GM18907 (cell line): ENCODE measurements around the gene FGF21.
"Not testable (repeated sequence)": the region's sequence is repeated elsewhere in the genome, so short reads cannot be mapped to it uniquely, and the experiment has no call there.

ENCODE experiments used
- ATAC-seq: cut with Tn5 transposase; IDR thresholded peaks from one replicate; pipeline ENCODE4 v1.9.1; 2021; ENCODE audit warnings: mild to moderate bottlenecking, moderate library complexity; ENCODE audit not compliant: unreplicated experiment

FGF21 gene

DNA sequence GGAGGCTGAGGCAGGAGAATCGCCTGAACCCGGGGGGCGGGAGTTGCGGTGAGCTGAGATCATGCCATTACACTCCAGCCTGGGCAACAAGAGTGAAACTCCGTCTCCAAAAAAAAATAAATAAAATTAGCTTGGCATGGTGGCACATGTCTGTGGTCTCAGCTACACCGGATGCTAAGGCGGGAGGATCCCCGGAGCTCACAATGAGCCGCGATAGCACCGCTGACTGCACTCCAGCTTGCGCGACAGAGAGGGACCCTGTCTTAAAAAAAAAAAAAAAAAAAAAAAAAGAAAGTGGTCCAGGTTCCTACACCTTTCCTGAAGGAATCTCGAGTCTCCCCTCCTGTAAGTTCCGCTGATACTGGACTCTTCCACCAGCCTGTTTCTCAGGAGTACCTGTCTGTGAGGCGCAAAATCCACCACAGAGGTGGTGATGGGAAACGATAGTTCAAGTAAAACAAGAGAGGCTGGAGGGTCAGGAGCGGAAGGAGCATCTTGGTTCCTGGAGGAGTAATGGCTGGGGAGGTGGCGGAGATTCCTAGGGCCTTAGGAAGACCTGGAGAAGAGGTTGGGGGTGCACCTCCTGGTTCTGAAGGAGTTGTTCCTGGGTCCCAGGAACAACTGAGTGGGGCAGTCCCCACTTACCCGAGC is 3.4 kb upstream of the FGF21 start:
- no peak for ATAC-seq

DNA sequence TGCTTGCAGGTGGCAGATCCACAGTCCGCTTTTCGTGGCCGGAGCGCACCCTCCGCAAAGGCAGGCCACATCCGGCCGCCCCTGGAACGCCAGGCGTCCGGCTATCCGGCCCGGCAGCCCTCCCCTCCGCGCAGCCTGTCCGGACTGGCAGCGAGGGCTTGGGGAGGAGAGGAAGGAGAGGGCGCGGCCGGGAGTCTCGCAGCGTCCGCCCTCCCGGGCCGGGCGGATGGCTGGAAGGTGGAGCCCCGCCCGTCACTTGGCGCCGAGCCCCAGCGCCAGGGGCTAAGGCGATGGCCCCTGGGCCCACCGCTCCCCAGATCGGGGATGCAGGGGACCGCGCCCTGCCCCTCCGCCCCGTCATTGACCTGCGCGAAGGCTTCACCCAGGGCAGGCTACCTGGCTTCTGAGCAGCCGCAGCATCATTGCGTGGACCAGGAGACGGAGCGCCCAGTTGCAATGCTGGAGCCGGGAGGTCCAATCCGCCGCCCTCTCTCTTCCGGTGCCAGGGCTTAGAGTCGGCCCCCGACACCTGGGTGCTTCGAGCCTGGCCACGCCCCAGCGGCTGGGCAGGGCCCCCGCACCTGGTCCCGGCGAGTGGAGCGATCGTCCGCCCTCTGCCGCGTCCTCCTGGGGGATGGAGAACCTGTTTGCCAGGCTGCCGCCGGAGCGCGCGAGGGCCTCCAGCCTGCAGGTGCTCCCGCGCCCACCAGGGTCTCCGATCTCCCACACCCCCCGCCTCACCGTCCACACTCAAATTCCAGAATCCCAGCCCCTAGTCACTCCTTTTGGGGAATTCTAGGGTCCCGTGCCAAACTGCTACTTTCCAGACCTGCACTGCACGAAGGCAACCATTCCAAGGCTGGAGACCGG is 2.6 kb upstream of the FGF21 start, which contains the start of gene FUT1:
TSS of gene FUT1 (minus strand) at position 146 of the 870 bp plus-strand sequence. CDS start 1,360 bp downstream, outside the sequence.
- no peak for ATAC-seq

DNA sequence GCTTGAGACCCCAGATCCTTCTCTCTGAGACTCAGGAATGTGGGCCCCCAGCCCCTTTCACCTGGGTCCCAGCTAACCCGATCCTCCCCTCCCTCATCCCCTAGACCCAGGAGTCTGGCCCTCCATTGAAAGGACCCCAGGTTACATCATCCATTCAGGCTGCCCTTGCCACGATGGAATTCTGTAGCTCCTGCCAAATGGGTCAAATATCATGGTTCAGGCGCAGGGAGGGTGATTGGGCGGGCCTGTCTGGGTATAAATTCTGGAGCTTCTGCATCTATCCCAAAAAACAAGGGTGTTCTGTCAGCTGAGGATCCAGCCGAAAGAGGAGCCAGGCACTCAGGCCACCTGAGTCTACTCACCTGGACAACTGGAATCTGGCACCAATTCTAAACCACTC is 463 bp downstream of the FGF21 start:
- no peak for ATAC-seq

DNA sequence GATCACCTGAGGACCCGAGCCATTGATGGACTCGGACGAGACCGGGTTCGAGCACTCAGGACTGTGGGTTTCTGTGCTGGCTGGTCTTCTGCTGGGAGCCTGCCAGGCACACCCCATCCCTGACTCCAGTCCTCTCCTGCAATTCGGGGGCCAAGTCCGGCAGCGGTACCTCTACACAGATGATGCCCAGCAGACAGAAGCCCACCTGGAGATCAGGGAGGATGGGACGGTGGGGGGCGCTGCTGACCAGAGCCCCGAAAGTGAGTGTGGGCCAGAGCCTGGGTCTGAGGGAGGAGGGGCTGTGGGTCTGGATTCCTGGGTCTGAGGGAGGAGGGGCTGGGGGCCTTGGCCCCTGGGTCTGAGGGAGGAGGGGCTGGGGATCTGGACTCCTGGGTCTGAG is 888 bp downstream of the FGF21 start:
- no peak for ATAC-seq

DNA sequence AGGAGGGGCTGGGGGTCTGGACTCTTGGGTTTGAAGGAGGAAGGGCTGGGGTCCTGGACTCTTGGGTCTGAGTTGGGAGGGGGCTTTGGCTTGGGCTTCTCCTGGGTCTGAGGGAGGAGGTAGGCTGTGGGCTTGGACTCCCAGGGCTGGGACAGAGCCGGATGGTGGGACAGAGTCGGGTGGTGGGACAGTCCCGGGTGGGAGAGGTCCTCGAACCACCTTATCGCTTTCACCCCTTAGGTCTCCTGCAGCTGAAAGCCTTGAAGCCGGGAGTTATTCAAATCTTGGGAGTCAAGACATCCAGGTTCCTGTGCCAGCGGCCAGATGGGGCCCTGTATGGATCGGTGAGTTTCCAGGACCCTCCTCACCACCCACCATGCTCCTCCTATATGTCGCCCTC is 1.4 kb downstream of the FGF21 start:
- ATAC-seq, result no peak

DNA sequence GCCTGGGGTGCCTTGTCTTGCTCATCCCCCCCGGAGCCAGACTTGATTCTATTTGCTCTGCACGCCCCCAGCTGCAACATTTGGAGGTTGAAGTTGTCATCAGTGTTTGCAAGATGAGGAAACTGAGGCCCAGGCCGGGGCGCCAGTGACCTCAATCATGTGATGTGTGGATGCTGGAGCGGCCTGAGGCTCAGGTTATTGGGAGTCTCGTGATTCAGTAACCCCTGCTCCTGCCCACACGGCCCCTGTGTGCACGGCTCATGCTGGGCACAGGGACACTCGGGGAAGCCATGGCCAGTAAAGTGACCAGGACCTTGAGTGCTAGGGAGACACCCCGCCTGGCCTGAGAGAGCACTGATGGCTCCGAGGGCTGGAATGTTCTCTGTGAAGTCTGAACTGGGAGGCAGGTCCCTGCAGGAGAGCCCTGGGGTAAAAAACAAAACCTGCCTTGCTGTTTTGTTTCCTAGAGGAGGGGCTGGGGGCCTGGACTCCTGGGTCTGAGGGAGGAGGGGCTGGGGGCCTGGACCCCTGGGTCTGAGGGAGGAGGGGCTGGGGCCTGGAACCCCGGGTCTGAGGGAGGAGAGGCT is 1.9 kb downstream of the FGF21 start:
- no peak for ATAC-seq

DNA sequence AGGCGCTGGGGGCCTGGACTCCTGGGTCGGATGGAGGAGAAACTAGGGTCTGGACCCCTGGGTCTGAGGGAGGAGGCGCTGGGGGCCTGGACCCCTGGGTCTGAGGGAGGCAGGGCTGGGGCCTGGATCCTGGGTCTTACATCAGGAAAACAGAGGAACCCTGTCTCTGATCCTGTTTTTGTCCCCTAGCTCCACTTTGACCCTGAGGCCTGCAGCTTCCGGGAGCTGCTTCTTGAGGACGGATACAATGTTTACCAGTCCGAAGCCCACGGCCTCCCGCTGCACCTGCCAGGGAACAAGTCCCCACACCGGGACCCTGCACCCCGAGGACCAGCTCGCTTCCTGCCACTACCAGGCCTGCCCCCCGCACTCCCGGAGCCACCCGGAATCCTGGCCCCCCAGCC is 2.4 kb downstream of the FGF21 start:
- ATAC-seq, result no peak

DNA sequence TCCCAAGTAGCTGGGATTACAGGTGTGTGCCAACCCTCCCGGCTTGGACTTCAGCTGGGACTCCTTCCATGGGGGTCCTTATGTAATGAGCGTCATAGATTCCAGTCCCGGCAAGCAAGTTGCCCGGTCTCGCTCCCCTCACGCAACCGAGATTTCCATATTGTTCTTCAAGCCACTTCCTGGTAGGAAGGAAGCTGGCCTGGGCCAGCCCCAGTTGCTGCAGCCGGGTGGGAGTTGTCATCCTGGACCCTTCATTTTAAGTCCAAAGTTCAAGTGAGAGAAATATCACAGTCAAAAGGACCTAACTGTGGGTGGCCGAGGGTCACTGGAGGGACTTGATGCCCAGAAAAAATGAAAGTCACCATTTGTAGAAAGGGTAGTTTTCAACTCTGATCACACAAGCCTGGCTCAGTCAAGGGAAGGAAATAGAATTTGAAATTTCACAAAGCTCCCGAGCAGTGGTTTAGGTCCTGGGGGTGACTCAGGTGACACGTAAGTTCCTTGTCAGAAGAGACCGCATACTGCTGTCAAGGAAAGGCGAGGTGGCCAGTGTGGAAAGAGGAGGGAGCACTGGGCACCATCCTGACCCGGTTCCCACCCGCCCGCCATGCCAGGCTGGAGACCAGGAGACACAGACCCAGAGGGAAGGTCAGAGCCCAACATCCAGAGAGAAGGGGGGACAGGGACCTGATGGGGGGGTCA is 5.3 kb downstream of the FGF21 start:
- no peak for ATAC-seq

DNA sequence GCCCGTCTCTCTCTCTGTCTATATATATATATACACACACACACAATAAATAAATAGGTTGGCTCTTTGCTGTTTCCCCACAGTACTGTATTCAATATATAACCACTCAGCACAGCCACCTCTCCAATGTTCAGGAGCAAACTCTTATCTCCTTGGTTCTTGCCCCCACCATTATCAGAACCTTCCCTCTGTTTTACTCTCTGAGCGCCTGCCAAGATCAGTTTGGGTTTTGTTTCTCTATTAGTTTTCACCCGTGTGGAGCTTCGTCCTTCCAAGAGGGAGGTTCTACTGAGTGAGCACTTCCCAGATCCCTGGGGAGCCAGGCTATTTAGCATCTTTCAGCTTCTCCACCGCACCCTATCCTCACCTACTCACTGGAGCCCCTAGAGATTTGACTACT is 10.5 kb downstream of the FGF21 start:
- not testable (repeated sequence) for ATAC-seq

DNA sequence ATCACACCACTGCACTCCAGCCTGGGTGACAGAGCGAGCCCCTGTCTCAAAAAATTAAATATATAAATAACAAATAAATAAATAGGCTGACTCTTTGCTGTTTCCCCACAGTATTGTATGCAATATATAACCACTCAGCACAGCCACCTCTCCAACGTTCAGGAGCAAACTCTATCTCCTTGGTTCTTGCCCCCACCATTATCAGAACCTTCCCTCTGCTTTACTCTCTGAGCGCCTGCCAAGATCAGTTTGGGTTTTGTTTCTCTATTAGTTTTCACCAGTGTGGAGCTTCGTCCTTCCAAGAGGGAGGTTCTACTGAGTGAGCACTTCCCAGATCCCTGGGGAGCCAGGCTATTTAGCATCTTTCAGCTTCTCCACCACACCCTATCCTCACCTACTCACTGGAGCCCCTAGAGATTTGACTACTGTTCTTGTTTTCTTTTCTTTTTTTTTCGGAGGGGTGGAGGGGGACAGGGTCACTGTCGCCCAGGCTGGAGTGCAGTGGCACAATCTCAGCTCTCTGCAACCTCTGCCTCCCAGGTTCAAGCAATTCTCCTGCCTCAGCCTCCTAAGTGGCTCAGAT is 12.9 kb downstream of the FGF21 start:
- ATAC-seq, result not testable (repeated sequence)

DNA sequence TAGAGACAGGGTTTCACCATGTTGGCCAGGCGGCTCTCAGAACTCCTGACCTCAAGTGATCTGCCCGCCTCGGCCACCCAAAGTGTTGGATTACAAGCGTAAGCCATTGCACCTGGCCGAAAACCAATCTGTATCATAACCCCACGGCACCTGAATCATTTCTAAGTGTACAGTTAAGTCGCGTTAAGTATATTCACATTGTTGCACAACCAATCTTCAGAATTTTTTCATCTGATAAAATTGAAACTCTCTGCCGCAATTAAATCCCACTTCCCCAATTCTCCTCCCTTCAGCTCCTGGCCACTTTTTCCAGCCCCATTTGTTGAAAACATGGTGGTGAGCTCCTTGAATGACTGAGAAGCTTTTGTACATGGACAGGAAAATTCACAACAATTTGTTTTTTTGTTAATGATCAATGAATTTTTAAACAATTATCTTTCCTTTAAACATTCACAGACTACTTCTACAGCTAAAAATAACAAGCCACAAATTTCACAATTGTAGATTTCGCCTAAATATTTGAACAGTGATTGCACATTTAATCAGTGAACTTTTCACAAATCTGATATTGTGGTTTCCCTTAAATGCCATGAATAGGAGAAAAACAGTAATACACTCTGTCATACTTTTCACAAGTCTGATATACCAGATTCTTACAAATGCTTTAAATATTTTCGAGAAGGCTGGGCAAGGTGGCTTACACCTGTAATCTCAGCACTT is 13.8 kb downstream of the FGF21 start:
- ATAC-seq, result no peak

DNA sequence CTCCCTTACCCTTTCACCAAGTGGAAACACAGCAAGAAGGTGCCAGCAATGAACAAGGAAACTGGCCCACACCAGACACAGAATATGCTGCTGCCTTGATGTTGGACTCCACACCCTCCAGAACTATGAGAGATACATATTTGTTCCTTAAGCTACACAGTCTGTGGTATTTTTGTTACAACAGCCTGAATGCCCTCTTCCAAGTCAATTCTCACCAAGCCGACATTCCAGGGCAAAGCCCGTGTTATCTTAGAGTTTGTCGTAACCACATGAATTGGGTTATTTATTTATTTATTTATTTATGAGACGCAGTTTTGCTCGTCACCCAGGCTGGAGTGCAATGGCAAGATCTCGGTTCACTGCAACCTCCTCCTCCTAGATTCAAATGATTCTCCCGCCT is 14.9 kb downstream of the FGF21 start:
- no peak for ATAC-seq

DNA sequence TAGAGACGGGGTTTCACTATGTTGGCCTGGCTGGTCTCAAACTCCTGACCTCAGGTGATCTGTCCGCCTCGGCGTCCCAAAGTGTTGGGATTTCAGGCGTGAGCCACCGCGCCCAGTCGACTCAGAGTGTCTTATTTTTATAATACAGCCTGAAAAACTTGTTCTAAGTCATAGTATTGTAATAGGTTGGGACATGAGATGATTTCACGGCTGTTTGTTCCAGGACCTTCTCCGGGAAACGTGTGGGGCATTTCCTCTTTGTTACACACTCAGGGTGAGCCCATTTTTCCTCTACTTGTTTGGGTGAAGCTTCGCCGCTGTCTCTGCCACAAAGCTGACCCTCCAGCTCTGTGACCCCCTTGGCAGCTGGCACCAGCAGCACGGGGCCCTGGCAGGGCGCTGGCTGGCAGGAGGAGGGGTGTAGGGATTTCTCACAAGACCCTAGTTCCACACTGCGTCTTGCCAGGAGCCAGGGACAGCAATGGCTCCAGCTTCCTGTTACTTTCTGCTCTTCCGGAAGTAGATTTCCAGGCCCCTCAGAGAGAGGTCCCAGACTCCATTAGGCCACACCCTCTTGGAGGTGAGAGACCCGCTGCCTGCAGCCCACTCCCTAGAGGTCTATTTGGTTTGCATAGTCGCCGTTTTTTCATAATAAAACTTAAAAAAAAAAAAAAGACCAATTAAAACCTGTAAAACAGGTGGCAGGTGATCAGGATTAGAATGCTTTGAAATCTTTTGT is 15.6 kb downstream of the FGF21 start:
- ATAC-seq, result no peak

DNA sequence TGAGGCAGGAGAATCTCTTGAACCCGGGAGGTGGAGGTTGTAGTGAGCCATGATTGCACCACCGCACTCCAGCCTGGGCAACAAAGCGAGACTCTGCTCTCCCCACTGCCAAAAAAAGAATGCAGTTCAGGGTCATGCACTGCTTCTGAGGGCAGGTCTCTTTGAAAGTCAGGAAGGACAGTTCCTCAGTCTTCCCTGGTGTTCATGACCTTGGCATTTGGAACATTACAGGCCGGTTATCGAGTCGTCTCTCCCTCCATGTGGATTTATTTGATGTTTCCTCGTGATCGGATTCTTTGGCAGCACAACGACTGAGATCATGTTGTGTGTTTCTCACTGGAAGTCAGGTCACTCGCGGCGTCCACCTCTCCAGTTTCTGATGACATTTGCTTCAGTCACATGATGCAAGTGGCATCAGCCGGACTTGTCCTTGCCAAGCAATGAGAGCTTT is 17.2 kb downstream of the FGF21 start:
- ATAC-seq, result no peak

DNA sequence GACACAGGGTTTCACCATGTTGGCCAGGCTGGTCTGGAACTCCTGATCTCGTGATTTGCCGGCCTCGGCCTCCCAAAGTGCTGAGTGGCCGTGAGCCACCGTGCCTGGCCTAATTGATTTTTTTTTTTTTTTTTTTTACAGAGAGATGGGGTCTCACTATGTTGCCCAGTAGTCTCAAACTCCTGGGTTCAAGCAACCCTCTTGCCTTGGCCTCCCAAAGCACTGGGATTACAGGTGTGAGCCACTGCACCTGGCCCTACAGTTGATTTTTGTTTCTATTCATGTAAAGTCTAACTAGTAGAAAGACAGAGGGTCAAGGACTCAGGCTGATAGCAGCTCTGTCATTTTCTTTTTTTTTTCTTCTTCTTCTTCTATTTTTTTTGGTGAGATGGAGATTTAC is 21.8 kb downstream of the FGF21 start:
- no peak for ATAC-seq

DNA sequence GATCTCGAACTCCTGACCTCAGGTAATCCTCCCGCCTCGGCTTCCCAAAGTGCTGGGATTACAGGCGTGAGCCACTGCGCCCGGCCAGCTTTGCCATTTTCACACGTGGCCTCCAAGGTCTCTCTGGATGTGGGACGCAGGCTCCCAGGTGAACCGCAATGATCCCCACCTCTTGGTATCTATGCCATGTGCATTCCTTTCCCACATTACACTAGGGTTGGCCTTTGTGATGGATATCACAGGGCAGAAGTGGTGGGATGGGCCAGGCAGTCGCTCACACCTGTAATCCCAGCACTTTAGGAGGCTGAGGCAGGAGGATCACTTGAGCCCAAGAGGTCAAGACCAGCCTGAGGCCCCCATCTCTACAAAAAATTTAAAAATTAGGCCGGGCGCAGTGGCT is 22.4 kb downstream of the FGF21 start:
- no peak for ATAC-seq

DNA sequence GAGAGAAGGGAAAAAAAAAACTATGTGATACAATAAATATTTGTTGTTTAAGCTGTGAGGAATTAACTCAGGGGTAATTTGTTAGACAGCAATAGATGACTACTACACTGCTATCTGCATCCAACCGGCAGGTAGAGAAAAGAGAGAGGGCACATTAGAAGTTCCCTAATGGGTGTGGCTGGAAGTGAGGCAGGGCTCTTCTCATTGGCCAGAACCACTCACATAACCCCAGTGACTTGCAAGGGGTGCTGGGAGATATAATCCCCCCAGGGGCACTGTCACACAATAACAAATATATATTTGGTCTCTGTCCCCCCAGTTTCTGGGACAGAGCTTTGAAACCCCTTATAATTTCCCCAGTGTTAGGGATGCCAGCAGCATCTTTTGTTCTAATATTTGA is 24.3 kb downstream of the FGF21 start:
- ATAC-seq, result no peak

DNA sequence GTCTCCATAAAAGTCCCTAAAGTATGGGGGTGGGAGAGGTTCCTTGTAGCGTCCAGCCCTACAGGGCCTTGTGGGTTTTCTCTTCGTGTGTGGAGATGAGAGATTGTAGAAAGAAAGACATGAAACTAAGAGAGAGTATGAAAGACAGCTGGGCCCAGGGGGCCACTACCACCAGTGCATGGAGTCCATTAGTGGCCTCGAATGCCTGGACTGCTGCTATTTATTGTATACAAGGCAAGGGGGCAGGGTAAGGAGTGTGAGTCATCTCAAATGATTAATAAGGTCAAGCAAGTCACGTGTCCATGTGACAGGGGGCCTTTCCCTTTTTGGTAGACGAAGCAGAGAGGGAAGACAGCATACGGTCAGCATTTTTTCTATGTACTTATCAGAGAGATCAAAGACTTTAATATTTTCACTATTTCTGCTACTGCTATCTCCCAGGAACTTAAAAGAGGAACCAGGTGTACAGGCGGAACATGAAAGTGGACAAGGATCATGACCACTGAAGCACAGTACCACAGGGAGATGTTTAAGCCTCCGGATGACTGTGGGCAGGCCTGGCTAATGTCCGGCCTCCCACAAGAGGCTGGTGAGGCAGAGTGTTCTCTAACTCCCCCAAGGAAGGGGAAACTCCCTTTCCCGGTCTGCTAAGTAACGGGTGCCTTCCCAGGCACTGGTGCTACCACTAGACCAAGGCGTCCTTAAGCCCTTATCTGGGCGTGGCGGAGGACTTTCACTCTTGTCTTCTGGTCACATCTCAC is 25.5 kb downstream of the FGF21 start:
- ATAC-seq, result no peak

DNA sequence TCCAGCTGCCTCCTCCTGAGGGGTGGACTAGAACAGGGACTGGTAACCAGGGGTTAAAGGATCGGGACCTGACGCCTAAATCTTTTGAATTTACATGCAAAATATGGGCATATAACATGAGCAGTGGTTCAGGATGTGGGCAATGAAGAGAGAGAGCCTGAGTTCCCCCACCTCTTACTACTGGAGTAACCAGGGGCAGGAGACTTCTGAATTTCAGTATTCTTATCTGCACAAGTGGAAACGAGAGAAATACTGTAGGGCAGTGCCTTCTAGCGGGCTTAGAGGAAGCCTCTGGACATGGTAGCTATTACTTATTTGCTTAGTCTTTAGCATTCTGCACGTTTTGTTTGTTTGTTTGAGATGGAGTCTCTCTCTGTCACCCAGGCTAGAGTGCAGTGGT is 29.2 kb downstream of the FGF21 start:
- no peak for ATAC-seq
